GM23248 (cell line): ENCODE measurements around the gene CISD2. TPM values are rescaled to one million over a fixed set of nuclear protein-coding genes. Genes with fewer than 3 reads are reported as not detected.

ENCODE experiments used
- DNase-seq: peaks from one replicate; pipeline ENCODE4 v3.0.0-alpha.2; 2015
- H2AFZ ChIP-seq: fragments of 200-600 bp; sonication (generic); 2 replicates; pipeline ENCODE4 v1.6.1; 2016; ENCODE audit warnings: antibody characterized with exemption
- H3F3A ChIP-seq: fragments of 200-600 bp; sonication (generic); 2 replicates; pipeline ENCODE4 v1.6.1; 2016; ENCODE audit warnings: mild to moderate bottlenecking, antibody characterized with exemption, mixed run types; ENCODE audit not compliant: insufficient read depth
- H3K27ac ChIP-seq: fragments of 200-600 bp; sonication (generic); 2 replicates; pipeline ENCODE4 v1.5.1; 2016; ENCODE audit warnings: mild to moderate bottlenecking
- H3K27me3 ChIP-seq: fragments of 200-600 bp; sonication (generic); replicated peaks from 2 replicates; pipeline ENCODE4 v1.6.1; 2016; ENCODE audit warnings: mild to moderate bottlenecking; ENCODE audit not compliant: insufficient read depth
- H3K36me3 ChIP-seq: fragments of 200-600 bp; sonication (generic); 2 replicates; pipeline ENCODE4 v1.6.1; 2016; ENCODE audit warnings: low read depth, mild to moderate bottlenecking
- H3K4me1 ChIP-seq: fragments of 200-600 bp; sonication (generic); 2 replicates; pipeline ENCODE4 v1.6.1; 2016; ENCODE audit warnings: mild to moderate bottlenecking; ENCODE audit not compliant: insufficient read depth
- H3K4me2 ChIP-seq: fragments of 200-600 bp; sonication (generic); one replicate; pipeline ENCODE4 v1.6.1; 2016; ENCODE audit warnings: mild to moderate bottlenecking; ENCODE audit not compliant: unreplicated experiment
- H3K4me3 ChIP-seq: fragments of 200-600 bp; sonication (generic); 2 replicates; pipeline ENCODE4 v1.5.1; 2016; ENCODE audit warnings: mild to moderate bottlenecking
- H3K79me2 ChIP-seq: fragments of 200-600 bp; sonication (generic); 2 replicates; pipeline ENCODE4 v1.6.1; 2016; ENCODE audit warnings: mild to moderate bottlenecking; ENCODE audit not compliant: insufficient read depth
- H3K9ac ChIP-seq: fragments of 200-600 bp; sonication (generic); 2 replicates; pipeline ENCODE4 v1.6.1; 2016; ENCODE audit warnings: mild to moderate bottlenecking
- H3K9me2 ChIP-seq: fragments of 200-600 bp; sonication (generic); 2 replicates; pipeline ENCODE4 v1.6.1; 2016; ENCODE audit warnings: mixed run types, mild to moderate bottlenecking, moderate library complexity; ENCODE audit not compliant: insufficient read depth
- H3K9me3 ChIP-seq: fragments of 200-600 bp; sonication (generic); one replicate; pipeline ENCODE4 v1.6.1; 2017; ENCODE audit warnings: low read depth
- H4K20me1 ChIP-seq: fragments of 200-600 bp; sonication (generic); 2 replicates; pipeline ENCODE4 v1.6.0; 2016; ENCODE audit not compliant: insufficient read depth
- EZH2 ChIP-seq: fragments of 200-600 bp; sonication (generic); IDR thresholded peaks from 2 replicates; pipeline ENCODE4 v1.6.1; 2018; ENCODE audit warnings: antibody characterized with exemption, mild to moderate bottlenecking; ENCODE audit not compliant: insufficient read depth, poor library complexity, severe bottlenecking
- EZH2phosphoT487 ChIP-seq: fragments of 200-600 bp; sonication (generic); IDR thresholded peaks from 2 replicates; pipeline ENCODE4 v1.6.1; 2018; ENCODE audit warnings: antibody characterized with exemption, moderate library complexity, mild to moderate bottlenecking, low read depth; ENCODE audit not compliant: insufficient read depth
- WGBS, 2 experiments: methylation state at CpG; one replicate each; pipeline ENCODE4 v1.1.6; 2015 to 2017; ENCODE audit warnings: low lambda C conversion rate in 2 of 2, low coverage in 1 of 2; ENCODE audit errors: missing lambda C conversion rate in 2 of 2; 5-methylcytosine and 5-hydroxymethylcytosine counted together
- in situ Hi-C: fragments of 300-500 bp; cut with MboI; formaldehyde crosslinking; loops from 2 replicates; pipeline ENCODE4 v1.15.0; 2020
- polyA plus RNA-seq: library from polyadenylated mRNA; unstranded; fragments of >200 nt; fragmentation: Nextera tagmentation; extraction: Ambion mirVana; gene quantifications from 2 replicates; pipeline ENCODE4 v1.2.1, GENCODE V29; 2016
- total RNA-seq: library from RNA; depleted of rRNA; stranded (reverse); fragments of >200 nt; shearing (Covaris generic); gene quantifications from 2 replicates; pipeline ENCODE4 v1.2.3, GENCODE V29; 2014

The CISD2 gene
- total and polyA plus RNA-seq, 2 experiments from 2014 or later, result 40.3 to 69.7 TPM

DNA sequence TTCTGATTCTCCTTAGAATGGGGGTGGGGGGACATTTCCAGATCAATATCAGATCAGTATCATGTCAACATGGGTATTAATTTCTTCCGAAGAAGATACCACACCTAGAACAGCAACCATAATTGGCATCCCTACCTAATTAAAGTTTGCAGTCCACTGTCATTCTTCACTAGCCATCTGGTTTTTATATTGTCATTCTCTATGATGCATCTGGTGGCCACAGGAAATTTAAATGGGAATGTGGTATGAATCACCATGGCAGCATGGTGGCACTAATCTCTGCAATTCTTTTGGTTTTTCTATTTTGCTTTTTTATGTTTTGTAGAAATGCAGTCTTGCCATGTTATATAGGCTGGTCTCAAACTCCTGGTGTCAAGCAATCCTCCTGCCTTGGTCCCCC, 24.9 kb upstream of the CISD2 start:
- no peak overlapping the region for H3K9ac ChIP-seq
- no peak overlapping the region for H2AFZ ChIP-seq
- no peaks in the 10 kb centered on the region for H3K9me3 ChIP-seq
- H3K9me2 ChIP-seq, result no peaks in the 10 kb centered on the region
- H3K27me3 ChIP-seq, result no peaks in the 10 kb centered on the region
- no peaks in the 10 kb centered on the region for H3K36me3 ChIP-seq
- H3K4me2 ChIP-seq, result no peak overlapping the region
- H3K27ac ChIP-seq, result no peak overlapping the region
- WGBS, 2 experiments, result 84 to 85% methylated on average over 1 of the region's 1 CpG
- peak; percentile 34 for DNase-seq
- H3K4me3 ChIP-seq, result no peak overlapping the region
- H3K79me2 ChIP-seq, result no peaks in the 10 kb centered on the region
- no peak for TF ChIP-seq EZH2phosphoT487
- TF ChIP-seq EZH2, result no peak
- H3F3A ChIP-seq, result no peaks in the 10 kb centered on the region
- no peaks in the 10 kb centered on the region for H4K20me1 ChIP-seq
- H3K4me1 ChIP-seq, result peaks cover 8% of the 10 kb centered on the region; the same call in 1 of the 2 replicates
- in situ Hi-C loops, result no loop called here

DNA sequence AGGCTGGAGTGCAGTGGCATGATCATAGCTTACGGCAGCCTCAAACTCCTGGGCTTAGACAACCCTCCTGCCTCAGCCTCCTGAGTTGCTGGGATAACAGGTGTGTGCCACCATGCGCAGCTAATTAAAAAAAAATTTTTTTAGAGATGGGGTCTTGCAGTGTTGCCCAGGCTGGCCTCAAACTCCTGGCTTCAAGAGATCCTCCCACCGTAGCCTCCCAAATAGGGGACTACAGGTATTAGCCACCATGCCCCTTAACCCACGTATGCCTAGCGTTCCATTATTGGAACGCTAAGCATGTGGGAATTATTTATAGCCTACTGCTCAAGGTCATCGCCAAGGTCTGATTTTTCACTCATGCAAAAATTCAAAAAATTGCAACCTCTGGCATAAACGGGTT, 21.1 kb upstream of the CISD2 start:
- Histone ChIP-seq H3K4me2 (no peak overlapping the region), H2AFZ (no peak overlapping the region), H3K9ac (no peak overlapping the region), H3K9me2 (no peaks in the 10 kb centered on the region), H3K4me1 (peaks cover 8% of the 10 kb centered on the region; the same call in 1 of the 2 replicates), H3K36me3 (no peaks in the 10 kb centered on the region), H3K79me2 (no peaks in the 10 kb centered on the region), H3K4me3 (no peak overlapping the region), H4K20me1 (no peaks in the 10 kb centered on the region), H3K9me3 (no peaks in the 10 kb centered on the region), H3K27me3 (no peaks in the 10 kb centered on the region), H3K27ac (no peak overlapping the region), H3F3A (no peaks in the 10 kb centered on the region)
- 92 to 94% methylated on average over 8 of the region's 8 CpGs for WGBS, 2 experiments
- TF ChIP-seq EZH2phosphoT487, result no peak
- TF ChIP-seq EZH2, result no peak
- in situ Hi-C loops, result no loop called here
- DNase-seq, result no peak

DNA sequence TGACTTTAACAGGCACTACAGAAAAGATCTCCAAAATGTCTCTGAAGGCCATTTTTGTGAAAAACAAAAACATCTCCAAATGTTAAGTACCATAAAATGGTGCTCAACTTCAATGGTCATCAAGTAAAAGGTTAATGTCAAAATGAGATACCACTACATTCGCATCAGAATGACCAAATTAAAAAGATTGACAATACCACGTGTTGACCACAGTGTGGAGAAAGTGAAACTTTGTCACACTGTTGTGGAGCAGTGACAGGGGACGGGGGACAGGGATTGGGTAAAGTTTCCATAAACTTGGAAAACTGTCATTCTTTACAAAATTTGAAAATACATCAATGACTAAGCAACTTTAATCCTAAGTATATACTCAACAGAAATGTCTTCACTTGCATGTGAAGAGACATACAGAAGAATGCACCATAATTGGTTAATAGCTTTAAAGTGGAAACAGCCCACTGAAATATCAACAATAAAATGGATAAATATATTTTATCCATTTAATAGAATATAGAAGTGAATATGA, 19.1 kb upstream of the CISD2 start:
- Histone ChIP-seq H3K9ac (no peak overlapping the region), H3K4me2 (no peak overlapping the region), H3K27ac (no peak overlapping the region), H4K20me1 (no peaks in the 10 kb centered on the region), H2AFZ (no peak overlapping the region), H3K4me1 (no peaks in the 10 kb centered on the region), H3K9me3 (no peaks in the 10 kb centered on the region), H3K36me3 (no peaks in the 10 kb centered on the region), H3K27me3 (no peaks in the 10 kb centered on the region), H3K9me2 (no peaks in the 10 kb centered on the region), H3K4me3 (no peak overlapping the region), H3K79me2 (no peaks in the 10 kb centered on the region), H3F3A (no peaks in the 10 kb centered on the region)
- WGBS, 2 experiments, result 84 to 85% methylated on average over 3 of the region's 3 CpGs
- no peak for DNase-seq
- in situ Hi-C loops, result no loop called here
- TF ChIP-seq EZH2 (no peak), EZH2phosphoT487 (no peak)

DNA sequence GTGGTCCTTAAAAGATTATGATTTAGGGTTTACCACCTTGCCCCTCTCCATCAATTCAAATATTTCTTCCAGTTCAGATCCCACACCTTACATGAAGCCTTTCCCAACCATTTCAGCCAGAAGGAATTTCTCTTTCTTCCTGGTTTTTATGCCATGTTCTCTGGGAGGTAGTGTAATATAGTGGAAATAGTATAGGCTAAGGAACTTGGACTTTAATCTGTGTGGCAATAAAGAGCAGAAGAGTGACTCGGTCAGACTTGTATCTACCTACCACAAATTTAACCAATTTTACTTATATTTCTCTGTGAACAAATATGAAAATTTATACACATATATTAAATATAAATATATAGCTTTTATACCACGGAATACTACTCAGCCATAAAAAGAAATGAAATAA, 18.4 kb upstream of the CISD2 start:
- no peaks in the 10 kb centered on the region for H4K20me1 ChIP-seq
- no peak overlapping the region for H3K9ac ChIP-seq
- H3F3A ChIP-seq, result no peaks in the 10 kb centered on the region
- no peak overlapping the region for H3K4me3 ChIP-seq
- no peak overlapping the region for H3K27ac ChIP-seq
- WGBS, 2 experiments, result 92 to 96% methylated on average over 2 of the region's 2 CpGs
- H3K36me3 ChIP-seq, result no peaks in the 10 kb centered on the region
- no peak overlapping the region for H3K4me2 ChIP-seq
- no peaks in the 10 kb centered on the region for H3K79me2 ChIP-seq
- in situ Hi-C loops, result no loop called here
- H2AFZ ChIP-seq, result no peak overlapping the region
- no peaks in the 10 kb centered on the region for H3K4me1 ChIP-seq
- H3K9me2 ChIP-seq, result no peaks in the 10 kb centered on the region
- H3K27me3 ChIP-seq, result no peaks in the 10 kb centered on the region
- DNase-seq, result no peak
- no peaks in the 10 kb centered on the region for H3K9me3 ChIP-seq
- TF ChIP-seq EZH2phosphoT487, result no peak
- no peak for TF ChIP-seq EZH2

DNA sequence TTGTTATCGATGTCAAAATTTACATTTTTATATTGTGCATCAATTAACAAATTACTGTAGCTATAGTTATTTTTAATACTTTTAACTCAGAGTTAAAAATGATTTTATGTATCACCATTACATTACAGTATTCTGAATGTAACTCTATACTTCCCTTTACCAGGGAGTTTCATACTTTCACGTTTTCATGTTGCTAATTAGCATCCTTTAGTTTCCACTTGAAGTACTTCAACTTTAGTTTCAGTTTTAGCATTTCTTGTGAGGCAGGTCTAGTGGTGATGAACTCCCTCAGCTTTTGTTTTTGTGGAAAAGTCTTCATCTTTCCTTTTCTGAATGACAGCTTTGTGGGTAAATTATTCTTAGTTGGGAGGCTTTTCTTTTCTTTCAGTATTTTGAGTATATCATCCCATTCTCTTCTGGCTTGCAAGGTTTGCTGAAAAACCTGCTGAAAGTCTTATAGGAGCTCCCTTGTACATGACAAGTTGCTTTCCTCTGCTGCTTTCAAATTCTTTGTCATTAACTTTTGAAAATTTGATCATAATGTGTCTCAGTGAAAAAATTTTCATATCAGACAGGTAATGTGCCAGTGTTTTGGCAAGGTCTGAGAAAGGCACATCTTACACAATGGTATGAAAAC, 9.8 kb upstream of the CISD2 start:
- H3K79me2 ChIP-seq, result peaks cover 11% of the 10 kb centered on the region
- no peaks in the 10 kb centered on the region for H3K4me1 ChIP-seq
- H3K4me2 ChIP-seq, result no peak overlapping the region
- no peaks in the 10 kb centered on the region for H3K27me3 ChIP-seq
- H2AFZ ChIP-seq, result no peak overlapping the region
- H3K9ac ChIP-seq, result no peak overlapping the region
- H3K9me3 ChIP-seq, result no peaks in the 10 kb centered on the region
- TF ChIP-seq EZH2 (no peak), EZH2phosphoT487 (no peak)
- in situ Hi-C loops, result no loop called here
- no peaks in the 10 kb centered on the region for H4K20me1 ChIP-seq
- H3K9me2 ChIP-seq, result no peaks in the 10 kb centered on the region
- no peak overlapping the region for H3K4me3 ChIP-seq
- H3K27ac ChIP-seq, result no peak overlapping the region
- DNase-seq, result no peak
- no peaks in the 10 kb centered on the region for H3F3A ChIP-seq
- 0 out of 2 replicates have a peak, but pooled peaks cover 5% of the 10 kb centered on the region for H3K36me3 ChIP-seq
- WGBS, 2 experiments, result 98 to 99% methylated on average over 2 of the region's 2 CpGs
